Hepatocyte (in vitro differentiated cells): ENCODE measurements around the gene KCNK1. TPM values are rescaled to one million over a fixed set of nuclear protein-coding genes. Genes with fewer than 3 reads are reported as not detected.

Experiments
- DNase-seq: peaks from one replicate; pipeline ENCODE4 v3.0.0-alpha.2; 2016; ENCODE audit warnings: low spot score
- H2AFZ ChIP-seq: fragments of 200-600 bp; sonication (generic); 2 replicates; pipeline ENCODE4 v1.6.0; 2016; ENCODE audit warnings: antibody characterized with exemption, mild to moderate bottlenecking
- H3K27ac ChIP-seq: fragments of 200-600 bp; sonication (generic); 2 replicates; pipeline ENCODE4 v1.5.1; 2016; ENCODE audit warnings: mild to moderate bottlenecking
- H3K27me3 ChIP-seq: fragments of 200-600 bp; sonication (generic); 2 replicates; pipeline ENCODE4 v1.6.1; 2016
- H3K36me3 ChIP-seq: fragments of 200-600 bp; sonication (generic); replicated peaks from 2 replicates; pipeline ENCODE4 v1.5.1; 2016; ENCODE audit warnings: low read depth; ENCODE audit not compliant: insufficient read depth
- H3K4me1 ChIP-seq: fragments of 200-600 bp; sonication (generic); 2 replicates; pipeline ENCODE4 v1.5.1; 2016; ENCODE audit warnings: mild to moderate bottlenecking, moderate library complexity; ENCODE audit not compliant: insufficient read depth
- H3K4me2 ChIP-seq: fragments of 200-600 bp; sonication (generic); 2 replicates; pipeline ENCODE4 v1.6.0; 2016
- H3K4me3 ChIP-seq: fragments of 200-600 bp; sonication (generic); 2 replicates; pipeline ENCODE4 v1.5.1; 2016; ENCODE audit warnings: mild to moderate bottlenecking
- H3K79me2 ChIP-seq: fragments of 200-600 bp; sonication (generic); 2 replicates; pipeline ENCODE4 v1.6.0; 2017; ENCODE audit warnings: mild to moderate bottlenecking
- H3K9me2 ChIP-seq: fragments of 200-600 bp; sonication (generic); replicated peaks from 2 replicates; pipeline ENCODE4 v1.6.0; 2017; ENCODE audit warnings: mild to moderate bottlenecking; ENCODE audit not compliant: insufficient read depth
- H3K9me3 ChIP-seq: fragments of 200-600 bp; sonication (generic); 2 replicates; pipeline ENCODE4 v1.5.1; 2016; ENCODE audit warnings: low read depth, mild to moderate bottlenecking
- H4K20me1 ChIP-seq: fragments of 200-600 bp; sonication (generic); 2 replicates; pipeline ENCODE4 v1.6.0; 2016; ENCODE audit warnings: mild to moderate bottlenecking; ENCODE audit not compliant: insufficient read depth, poor library complexity, severe bottlenecking
- EZH2 ChIP-seq: fragments of 200-600 bp; sonication (generic); IDR thresholded peaks from 2 replicates; pipeline ENCODE4 v1.6.1; 2016; ENCODE audit warnings: antibody characterized with exemption, mild to moderate bottlenecking, borderline replicate concordance
- EZH2phosphoT487 ChIP-seq: fragments of 200-600 bp; sonication (generic); IDR thresholded peaks from one replicate; pipeline ENCODE4 v1.6.1; 2018; ENCODE audit warnings: antibody characterized with exemption, mild to moderate bottlenecking, low read depth, moderate library complexity; ENCODE audit not compliant: unreplicated experiment, severe bottlenecking
- WGBS: methylation state at CpG from one replicate; pipeline ENCODE4 v1.1.6; 2016; ENCODE audit warnings: low lambda C conversion rate; ENCODE audit errors: missing lambda C conversion rate; 5-methylcytosine and 5-hydroxymethylcytosine counted together
- polyA plus RNA-seq: library from polyadenylated mRNA; unstranded; fragments of >200 nt; fragmentation: Nextera tagmentation; extraction: Ambion mirVana; gene quantifications from 2 replicates; pipeline ENCODE4 v1.2.1, GENCODE V29; 2016
- total RNA-seq: library from RNA; depleted of rRNA; stranded (reverse); fragments of >200 nt; gene quantifications from 2 replicates; pipeline ENCODE4 v1.2.3, GENCODE V29; 2014
- TF ChIP-seq, protein P1 (sequence below): fragments of 200-600 bp; sonication (generic); IDR thresholded peaks from 2 replicates; pipeline ENCODE4 v1.5.1; 2016; ENCODE audit warnings: antibody characterized with exemption, mild to moderate bottlenecking; ENCODE audit not compliant: poor library complexity

Gene KCNK1
- total and polyA plus RNA-seq, 2 experiments from 2014 or later, result 21.4 to 25.9 TPM

DNA sequence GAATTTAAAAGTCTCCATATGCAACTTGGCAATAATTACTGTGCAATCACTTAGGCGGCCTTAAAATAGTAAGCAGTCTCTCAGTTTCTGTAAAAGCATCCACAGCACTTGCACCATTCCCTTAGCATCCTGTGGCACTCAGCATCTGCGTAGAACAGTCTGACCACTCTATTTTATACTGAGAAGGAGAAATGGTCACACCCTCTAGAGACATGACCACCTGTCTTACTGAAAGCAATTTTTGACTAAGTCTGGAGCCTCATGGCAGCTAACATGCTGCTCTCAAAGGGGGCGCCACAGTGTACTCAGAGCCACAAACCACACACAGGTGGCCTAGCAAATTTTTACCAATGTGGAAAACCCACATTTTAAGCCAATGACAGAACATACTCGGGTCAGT, 62.0 kb downstream of the KCNK1 start:
- H4K20me1 ChIP-seq, result no peaks in the 10 kb centered on the region
- no peak overlapping the region for H3K4me3 ChIP-seq
- no peaks in the 10 kb centered on the region for H3K27me3 ChIP-seq
- no peak for DNase-seq
- no peaks in the 10 kb centered on the region for H3K9me2 ChIP-seq
- H3K27ac ChIP-seq, result no peak overlapping the region
- 95% methylated on average over 4 of the region's 4 CpGs for WGBS
- H3K4me2 ChIP-seq, result no peak overlapping the region
- TF ChIP-seq, protein P1, sequence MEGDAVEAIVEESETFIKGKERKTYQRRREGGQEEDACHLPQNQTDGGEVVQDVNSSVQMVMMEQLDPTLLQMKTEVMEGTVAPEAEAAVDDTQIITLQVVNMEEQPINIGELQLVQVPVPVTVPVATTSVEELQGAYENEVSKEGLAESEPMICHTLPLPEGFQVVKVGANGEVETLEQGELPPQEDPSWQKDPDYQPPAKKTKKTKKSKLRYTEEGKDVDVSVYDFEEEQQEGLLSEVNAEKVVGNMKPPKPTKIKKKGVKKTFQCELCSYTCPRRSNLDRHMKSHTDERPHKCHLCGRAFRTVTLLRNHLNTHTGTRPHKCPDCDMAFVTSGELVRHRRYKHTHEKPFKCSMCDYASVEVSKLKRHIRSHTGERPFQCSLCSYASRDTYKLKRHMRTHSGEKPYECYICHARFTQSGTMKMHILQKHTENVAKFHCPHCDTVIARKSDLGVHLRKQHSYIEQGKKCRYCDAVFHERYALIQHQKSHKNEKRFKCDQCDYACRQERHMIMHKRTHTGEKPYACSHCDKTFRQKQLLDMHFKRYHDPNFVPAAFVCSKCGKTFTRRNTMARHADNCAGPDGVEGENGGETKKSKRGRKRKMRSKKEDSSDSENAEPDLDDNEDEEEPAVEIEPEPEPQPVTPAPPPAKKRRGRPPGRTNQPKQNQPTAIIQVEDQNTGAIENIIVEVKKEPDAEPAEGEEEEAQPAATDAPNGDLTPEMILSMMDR, result no peak
- TF ChIP-seq EZH2 (no peak), EZH2phosphoT487 (no peak)
- peaks cover 23% of the 10 kb centered on the region for H3K4me1 ChIP-seq
- no peaks in the 10 kb centered on the region for H3K9me3 ChIP-seq
- no peaks in the 10 kb centered on the region for H3K79me2 ChIP-seq
- no peak overlapping the region for H2AFZ ChIP-seq
- H3K36me3 ChIP-seq, result no peaks in the 10 kb centered on the region

DNA sequence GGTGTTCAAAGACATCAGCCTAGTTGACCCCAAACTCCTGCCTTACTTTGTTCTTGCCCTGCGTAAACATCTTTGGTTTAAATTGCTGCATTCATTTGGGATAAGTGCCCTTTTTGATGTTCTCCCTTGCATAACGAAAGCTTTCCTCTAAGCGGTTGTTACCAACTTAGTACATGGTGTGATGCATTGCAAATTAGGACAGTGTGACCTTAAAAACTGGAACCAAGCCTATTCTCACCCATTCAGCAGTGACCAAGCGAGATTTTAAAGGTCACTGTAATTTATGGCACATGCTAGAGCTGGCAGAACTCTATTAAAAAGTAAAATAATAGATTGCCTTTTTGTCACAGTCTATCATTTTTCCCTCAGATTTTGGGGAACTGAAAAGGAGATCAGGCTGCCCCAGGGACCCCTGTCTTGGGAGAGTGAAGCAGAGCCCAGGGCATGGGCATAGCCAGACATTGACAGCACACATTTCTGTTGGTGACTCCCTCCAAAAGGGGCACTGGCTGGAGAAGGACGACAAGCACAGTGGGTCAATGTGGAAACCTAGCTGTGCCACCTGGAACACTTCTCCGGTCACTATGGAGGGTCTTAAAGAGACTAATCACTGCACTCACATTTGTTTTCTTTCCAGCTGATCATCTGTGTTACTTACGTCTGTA, 63.9 kb downstream of the KCNK1 start:
- no peaks in the 10 kb centered on the region for H4K20me1 ChIP-seq
- no peak overlapping the region for H3K27ac ChIP-seq
- H3K79me2 ChIP-seq, result no peaks in the 10 kb centered on the region
- no peaks in the 10 kb centered on the region for H3K9me2 ChIP-seq
- no peaks in the 10 kb centered on the region for H3K36me3 ChIP-seq
- no peak overlapping the region for H3K4me2 ChIP-seq
- DNase-seq, result no peak
- no peak overlapping the region for H2AFZ ChIP-seq
- H3K27me3 ChIP-seq, result no peaks in the 10 kb centered on the region
- H3K4me1 ChIP-seq, result peaks cover 21% of the 10 kb centered on the region
- WGBS, result 81% methylated on average over 7 of the region's 7 CpGs
- H3K9me3 ChIP-seq, result no peaks in the 10 kb centered on the region
- H3K4me3 ChIP-seq, result no peak overlapping the region
- TF ChIP-seq, protein P1, result no peak
- TF ChIP-seq EZH2phosphoT487 (no peak), EZH2 (no peak)

DNA sequence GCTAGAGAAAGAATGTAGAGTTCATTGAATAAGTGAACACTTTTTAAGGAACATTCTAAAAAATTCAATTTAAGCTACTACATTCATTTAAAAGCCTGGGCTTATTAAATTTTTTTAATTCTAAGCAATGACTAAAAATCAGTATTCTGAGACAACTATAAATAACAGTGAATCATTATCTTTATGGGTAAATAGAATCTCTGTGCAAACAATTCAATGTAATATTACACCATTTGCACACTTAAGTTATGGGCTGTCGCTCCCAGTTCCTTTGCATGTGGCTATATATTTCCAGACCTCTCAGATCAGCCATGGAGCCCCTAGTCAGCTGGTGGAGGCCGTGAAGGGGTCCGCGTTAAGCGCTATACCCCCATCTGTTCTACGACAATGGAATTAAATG, 65.1 kb downstream of the KCNK1 start:
- Histone ChIP-seq H3K4me2 (no peak overlapping the region), H3K36me3 (no peaks in the 10 kb centered on the region), H3K4me3 (no peak overlapping the region), H3K27me3 (no peaks in the 10 kb centered on the region), H3K79me2 (no peaks in the 10 kb centered on the region), H2AFZ (no peak overlapping the region), H4K20me1 (no peaks in the 10 kb centered on the region), H3K27ac (no peak overlapping the region), H3K9me2 (no peaks in the 10 kb centered on the region), H3K4me1 (peaks cover 9% of the 10 kb centered on the region), H3K9me3 (no peaks in the 10 kb centered on the region)
- WGBS, result 82% methylated on average over 6 of the region's 6 CpGs
- DNase-seq, result no peak
- TF ChIP-seq, protein P1, result no peak
- TF ChIP-seq EZH2phosphoT487 (no peak), EZH2 (no peak)
